ENCODE data around the gene RHO.
"Not testable (repeated sequence)": the region's sequence is repeated elsewhere in the genome, so short reads cannot be mapped to it uniquely, and the experiment has no call there.

DNA sequence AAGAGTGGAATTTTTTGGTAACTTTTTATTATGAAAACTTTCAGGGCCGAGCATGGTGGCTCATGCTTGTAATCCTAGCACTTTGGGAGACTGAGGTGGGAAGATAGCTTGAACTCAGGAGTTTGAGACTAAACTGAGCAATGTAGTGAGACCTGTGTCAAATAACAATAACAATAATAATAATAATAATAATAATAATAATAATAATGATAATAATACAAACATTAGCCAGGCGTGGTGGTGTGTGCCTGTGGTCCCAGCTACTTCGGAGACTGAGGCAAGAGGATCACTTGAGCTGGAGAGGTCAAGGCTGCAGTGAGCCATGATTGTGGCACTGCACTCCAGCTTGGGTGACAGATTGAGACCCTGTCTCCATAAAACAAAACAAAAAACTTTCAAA, 17.5 kb downstream of the RHO start:
- TF ChIP-seq, protein P1, sequence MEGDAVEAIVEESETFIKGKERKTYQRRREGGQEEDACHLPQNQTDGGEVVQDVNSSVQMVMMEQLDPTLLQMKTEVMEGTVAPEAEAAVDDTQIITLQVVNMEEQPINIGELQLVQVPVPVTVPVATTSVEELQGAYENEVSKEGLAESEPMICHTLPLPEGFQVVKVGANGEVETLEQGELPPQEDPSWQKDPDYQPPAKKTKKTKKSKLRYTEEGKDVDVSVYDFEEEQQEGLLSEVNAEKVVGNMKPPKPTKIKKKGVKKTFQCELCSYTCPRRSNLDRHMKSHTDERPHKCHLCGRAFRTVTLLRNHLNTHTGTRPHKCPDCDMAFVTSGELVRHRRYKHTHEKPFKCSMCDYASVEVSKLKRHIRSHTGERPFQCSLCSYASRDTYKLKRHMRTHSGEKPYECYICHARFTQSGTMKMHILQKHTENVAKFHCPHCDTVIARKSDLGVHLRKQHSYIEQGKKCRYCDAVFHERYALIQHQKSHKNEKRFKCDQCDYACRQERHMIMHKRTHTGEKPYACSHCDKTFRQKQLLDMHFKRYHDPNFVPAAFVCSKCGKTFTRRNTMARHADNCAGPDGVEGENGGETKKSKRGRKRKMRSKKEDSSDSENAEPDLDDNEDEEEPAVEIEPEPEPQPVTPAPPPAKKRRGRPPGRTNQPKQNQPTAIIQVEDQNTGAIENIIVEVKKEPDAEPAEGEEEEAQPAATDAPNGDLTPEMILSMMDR (conservative IDR thresholded peaks at IDR 0.05 in 1 of 2, IDR thresholded peaks at IDR 0.05 in 1 of 2; ENCODE audit: extremely low read depth in 1 of 2, insufficient read depth in 1 of 2, low read depth in 1 of 2, low read length in 2 of 2), result not testable (repeated sequence)
- not testable (repeated sequence) for TF ChIP-seq EZH2 (IDR thresholded peaks at IDR 0.05; ENCODE audit: borderline replicate concordance, low read length)
